T-helper 17 cell (primary cell): Measurements from ENCODE around the gene KIF16B. TPM values are rescaled to one million over a fixed set of nuclear protein-coding genes. Genes with fewer than 3 reads are reported as not detected.

ENCODE experiments used
- ATAC-seq: fragments of 150-1000 bp; cut with Tn5 transposase; 2 replicates; pipeline ENCODE4 v1.10.0; 2021; ENCODE audit warnings: mild to moderate bottlenecking, moderate library complexity
- DNase-seq, 3 donors: peaks; one replicate each; pipeline versions ENCODE4 v3.0.0 to v3.0.0-alpha.2; 2020 to 2021
- H3K9me3 ChIP-seq: one replicate; pipeline ENCODE4 v1.7.0; 2013; ENCODE audit warnings: low read length, mild to moderate bottlenecking; ENCODE audit not compliant: control insufficient read depth, poor library complexity, severe bottlenecking
- H3K27ac Mint-ChIP-seq: one replicate; pipeline ENCODE4 v1.8.0; 2022; ENCODE audit warnings: mild to moderate bottlenecking, moderate library complexity, mixed read lengths
- H3K27me3 Mint-ChIP-seq: one replicate; pipeline ENCODE4 v1.8.0; 2022; ENCODE audit warnings: mixed read lengths
- H3K36me3 Mint-ChIP-seq: one replicate; pipeline ENCODE4 v1.8.0; 2022; ENCODE audit warnings: low read depth, mixed read lengths
- H3K4me1 Mint-ChIP-seq: one replicate; pipeline ENCODE4 v1.8.0; 2022; ENCODE audit warnings: mild to moderate bottlenecking, mixed read lengths
- H3K4me3 Mint-ChIP-seq: one replicate; pipeline ENCODE4 v1.8.0; 2022; ENCODE audit warnings: mild to moderate bottlenecking, moderate library complexity, mixed read lengths
- total RNA-seq, 4 donors: library from RNA in 2 of 4; stranded (reverse) in 2 of 4; gene quantifications; one replicate each; pipeline ENCODE4 v1.2.3 and lab custom pipeline; 2022 to 2026

The KIF16B gene
- total RNA-seq, 2 donors from 2014 or later = 11.1 to 12.0 TPM

DNA sequence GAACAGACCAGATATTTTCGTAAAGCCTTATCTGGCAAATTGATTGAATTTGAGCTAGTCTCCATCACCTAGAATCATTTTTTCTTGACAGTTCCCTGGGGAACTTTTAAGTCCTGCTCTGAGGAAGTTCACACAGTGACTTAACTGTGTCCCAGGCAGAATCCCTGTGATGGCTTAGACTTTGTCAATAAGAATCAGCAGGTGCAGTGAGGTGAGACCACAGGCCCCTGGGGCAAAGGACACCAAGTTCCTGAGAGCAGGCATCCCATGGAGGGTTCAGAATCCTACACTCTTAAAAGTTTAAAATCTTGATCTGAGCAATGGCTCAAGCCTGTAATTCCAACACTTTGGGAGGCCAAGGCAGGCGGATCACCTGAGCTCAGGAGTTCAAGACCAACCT, 13.0 kb downstream of the KIF16B start:
- ATAC-seq (no peak), DNase-seq (no peak)
- Mint-ChIP-seq H3K4me3 (no peak overlapping the region), H3K36me3 (peaks cover 2% of the 10 kb centered on the region), H3K4me1 (peaks cover 34% of the 10 kb centered on the region), H3K27me3 (no peaks in the 10 kb centered on the region), H3K27ac (no peak overlapping the region)
- no peaks in the 10 kb centered on the region for H3K9me3 ChIP-seq

DNA sequence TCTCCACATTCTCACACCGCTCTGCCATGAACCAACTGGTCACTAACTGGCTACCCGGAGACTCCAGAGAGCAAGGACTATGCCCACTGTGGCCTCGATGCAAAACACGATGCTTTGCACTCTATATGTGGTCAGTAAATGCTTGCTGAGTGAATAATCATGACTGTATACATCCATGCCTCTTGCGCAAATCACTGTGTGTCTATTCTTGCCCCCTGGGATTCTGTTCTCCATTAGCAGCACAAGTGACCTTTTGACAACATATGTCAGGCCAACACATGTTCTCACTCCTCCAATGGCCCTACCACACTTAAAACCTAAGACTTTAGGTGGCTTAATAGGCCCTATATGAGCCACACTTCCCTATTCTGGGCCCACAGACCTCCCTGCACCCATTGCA, 16.9 kb downstream of the KIF16B start:
- Mint-ChIP-seq H3K36me3 (no peaks in the 10 kb centered on the region), H3K4me1 (peaks cover 24% of the 10 kb centered on the region), H3K4me3 (no peak overlapping the region), H3K27me3 (no peaks in the 10 kb centered on the region), H3K27ac (no peak overlapping the region)
- DNase-seq (no peak), ATAC-seq (no peak)
- no peaks in the 10 kb centered on the region for H3K9me3 ChIP-seq

DNA sequence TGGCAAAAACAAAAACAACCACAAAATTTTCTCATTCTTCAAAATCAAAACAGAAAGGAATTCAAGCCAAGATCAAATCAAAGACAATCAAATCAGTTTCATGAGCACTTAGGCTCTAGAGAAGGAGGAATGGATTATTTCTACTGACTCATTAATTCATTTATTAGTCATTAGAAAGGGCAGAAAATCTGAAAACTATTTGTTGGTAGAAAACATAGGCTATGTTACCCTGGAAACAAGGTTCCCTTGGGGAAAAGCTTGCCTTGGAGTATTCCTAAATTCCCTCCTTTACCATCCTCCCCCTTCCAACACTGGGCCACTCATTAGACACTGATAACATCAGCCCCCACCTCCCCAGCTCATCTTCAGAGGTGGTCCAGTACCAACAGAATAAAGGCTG, 17.5 kb downstream of the KIF16B start:
- Mint-ChIP-seq H3K36me3 (no peaks in the 10 kb centered on the region), H3K27me3 (no peaks in the 10 kb centered on the region), H3K27ac (no peak overlapping the region), H3K4me3 (no peak overlapping the region), H3K4me1 (peaks cover 24% of the 10 kb centered on the region)
- no peak for ATAC-seq
- H3K9me3 ChIP-seq = no peaks in the 10 kb centered on the region
- no peak for DNase-seq

DNA sequence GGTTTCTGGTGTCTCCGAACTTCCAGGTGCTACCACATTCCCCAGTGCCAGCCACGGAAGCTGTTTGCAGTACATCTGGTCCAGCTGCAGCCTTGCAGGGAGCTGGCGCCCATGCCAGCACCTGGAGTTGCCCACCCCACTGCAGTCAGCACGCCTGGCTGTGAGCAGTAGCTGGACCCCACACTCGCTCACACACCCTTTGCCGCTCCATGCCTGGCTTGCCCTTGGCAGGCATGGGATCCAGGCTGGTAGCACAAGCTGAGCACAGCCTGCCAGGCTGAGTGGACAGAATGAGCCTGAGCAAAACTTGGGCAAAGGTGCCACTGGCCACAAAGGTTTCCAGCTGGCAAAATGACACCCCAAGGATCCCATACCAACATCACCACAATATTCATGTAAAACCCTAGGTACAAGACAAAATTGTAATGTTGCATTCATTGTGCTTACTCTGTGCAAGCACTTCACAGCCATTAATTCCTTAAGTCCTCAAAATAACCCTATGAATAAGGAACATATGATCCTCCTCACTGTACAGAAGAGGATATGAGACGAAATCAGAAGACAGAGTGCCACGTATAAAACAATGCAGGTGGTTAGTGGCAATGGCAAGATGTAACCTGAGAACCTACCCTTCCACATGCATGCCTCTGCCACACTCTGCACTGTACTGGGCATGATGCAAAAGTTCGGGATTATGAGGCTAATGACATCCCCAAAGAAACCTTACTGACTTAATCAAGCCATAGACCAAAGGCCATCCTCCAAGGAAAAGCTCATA, 18.3 kb downstream of the KIF16B start:
- Mint-ChIP-seq H3K27me3 (no peaks in the 10 kb centered on the region), H3K27ac (no peak overlapping the region), H3K36me3 (no peaks in the 10 kb centered on the region), H3K4me1 (peaks cover 24% of the 10 kb centered on the region), H3K4me3 (no peak overlapping the region)
- H3K9me3 ChIP-seq = no peaks in the 10 kb centered on the region
- no peak for ATAC-seq
- no peak for DNase-seq

DNA sequence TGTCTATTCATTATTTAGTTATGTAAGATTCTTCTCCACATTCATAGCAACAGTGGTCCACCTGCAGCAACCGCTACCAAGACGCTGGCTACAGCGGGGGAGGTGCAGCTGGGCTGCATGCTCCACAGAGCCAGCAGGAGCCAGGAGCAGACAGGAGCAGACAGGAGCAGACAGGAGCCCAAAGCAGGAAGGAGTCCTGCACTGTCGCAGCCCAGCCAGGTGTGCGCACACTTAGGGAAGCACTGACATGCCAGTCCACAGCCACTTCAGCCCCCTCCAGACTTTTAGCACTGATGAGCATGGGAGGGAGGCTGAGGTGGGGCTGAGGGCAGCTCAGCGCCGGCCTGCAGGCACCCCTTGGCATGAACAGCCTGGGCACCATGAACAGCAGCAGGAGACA, 19.6 kb downstream of the KIF16B start:
- DNase-seq = no peak
- no peak overlapping the region for H3K27ac Mint-ChIP-seq
- no peaks in the 10 kb centered on the region for H3K9me3 ChIP-seq
- H3K4me3 Mint-ChIP-seq = no peak overlapping the region
- H3K36me3 Mint-ChIP-seq = no peaks in the 10 kb centered on the region
- peaks cover 19% of the 10 kb centered on the region for H3K4me1 Mint-ChIP-seq
- no peak for ATAC-seq
- H3K27me3 Mint-ChIP-seq = no peaks in the 10 kb centered on the region

DNA sequence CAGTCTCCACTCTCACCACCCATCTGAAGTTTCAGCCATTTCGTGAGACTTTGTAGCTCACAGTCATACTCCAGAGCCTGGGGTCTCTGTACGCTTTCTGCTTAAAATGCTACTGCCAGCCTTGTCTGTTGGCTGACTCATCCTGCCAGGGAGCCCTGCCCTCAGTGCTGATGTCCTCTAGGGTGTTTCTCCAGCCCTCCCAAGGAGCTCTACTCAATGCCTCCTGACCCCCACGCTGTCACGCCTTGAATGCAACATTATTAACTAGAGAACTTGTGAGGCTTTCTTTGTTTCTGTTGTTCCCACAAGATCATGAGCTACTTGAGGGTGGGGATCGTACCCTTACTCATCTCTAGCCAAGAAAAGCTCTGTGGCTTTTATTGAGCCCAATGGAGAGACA, 20.1 kb downstream of the KIF16B start:
- H3K27ac Mint-ChIP-seq = no peak overlapping the region
- DNase-seq (no peak), ATAC-seq (no peak)
- H3K4me3 Mint-ChIP-seq = no peak overlapping the region
- H3K9me3 ChIP-seq = no peaks in the 10 kb centered on the region
- no peaks in the 10 kb centered on the region for H3K36me3 Mint-ChIP-seq
- peaks cover 19% of the 10 kb centered on the region for H3K4me1 Mint-ChIP-seq
- H3K27me3 Mint-ChIP-seq = no peaks in the 10 kb centered on the region

DNA sequence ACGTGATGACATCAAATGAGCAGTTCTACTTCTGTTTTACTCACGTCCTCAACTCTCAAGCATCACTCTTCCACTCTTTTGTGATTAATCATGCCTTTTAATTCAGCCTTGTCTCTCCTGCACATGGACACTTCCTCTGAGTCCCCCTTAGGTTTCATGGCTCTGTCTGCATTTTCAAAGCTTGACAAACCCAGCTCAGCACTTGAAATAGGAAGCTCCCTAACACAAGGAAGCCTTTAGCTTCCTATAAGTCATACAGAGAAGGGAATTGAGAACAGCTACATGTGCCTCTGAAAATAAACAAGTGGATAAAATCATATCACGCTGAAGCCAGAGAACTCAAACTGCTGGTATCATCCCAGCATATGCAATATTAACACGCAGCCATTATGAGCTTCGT, 21.2 kb downstream of the KIF16B start:
- H3K9me3 ChIP-seq = no peaks in the 10 kb centered on the region
- Mint-ChIP-seq H3K4me3 (no peak overlapping the region), H3K27ac (no peak overlapping the region), H3K27me3 (no peaks in the 10 kb centered on the region), H3K36me3 (no peaks in the 10 kb centered on the region), H3K4me1 (peaks cover 21% of the 10 kb centered on the region)
- no peak for DNase-seq
- ATAC-seq = no peak

DNA sequence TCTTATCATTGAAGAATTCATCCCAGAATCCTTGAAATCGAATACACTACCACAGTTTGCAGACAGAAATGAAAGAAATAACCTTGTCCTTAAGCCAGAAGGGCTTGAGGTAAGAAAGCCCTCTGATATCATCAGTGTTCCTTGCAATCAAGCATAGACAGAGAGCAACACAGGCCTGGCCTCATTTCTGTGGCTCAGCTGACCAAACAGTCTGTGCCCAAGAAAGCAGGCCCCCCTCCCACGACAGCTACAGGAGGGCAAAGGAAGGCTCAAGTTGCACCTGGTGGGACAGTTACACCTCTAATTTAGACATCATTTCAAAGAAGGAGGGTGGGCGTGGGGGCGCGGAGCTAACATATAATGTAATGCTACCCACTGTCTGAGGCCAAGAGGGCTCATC, 21.6 kb downstream of the KIF16B start:
- H3K9me3 ChIP-seq = no peaks in the 10 kb centered on the region
- no peak overlapping the region for H3K4me3 Mint-ChIP-seq
- ATAC-seq (no peak), DNase-seq (no peak)
- H3K27ac Mint-ChIP-seq = no peak overlapping the region
- peaks cover 20% of the 10 kb centered on the region for H3K4me1 Mint-ChIP-seq
- no peaks in the 10 kb centered on the region for H3K36me3 Mint-ChIP-seq
- H3K27me3 Mint-ChIP-seq = no peaks in the 10 kb centered on the region

DNA sequence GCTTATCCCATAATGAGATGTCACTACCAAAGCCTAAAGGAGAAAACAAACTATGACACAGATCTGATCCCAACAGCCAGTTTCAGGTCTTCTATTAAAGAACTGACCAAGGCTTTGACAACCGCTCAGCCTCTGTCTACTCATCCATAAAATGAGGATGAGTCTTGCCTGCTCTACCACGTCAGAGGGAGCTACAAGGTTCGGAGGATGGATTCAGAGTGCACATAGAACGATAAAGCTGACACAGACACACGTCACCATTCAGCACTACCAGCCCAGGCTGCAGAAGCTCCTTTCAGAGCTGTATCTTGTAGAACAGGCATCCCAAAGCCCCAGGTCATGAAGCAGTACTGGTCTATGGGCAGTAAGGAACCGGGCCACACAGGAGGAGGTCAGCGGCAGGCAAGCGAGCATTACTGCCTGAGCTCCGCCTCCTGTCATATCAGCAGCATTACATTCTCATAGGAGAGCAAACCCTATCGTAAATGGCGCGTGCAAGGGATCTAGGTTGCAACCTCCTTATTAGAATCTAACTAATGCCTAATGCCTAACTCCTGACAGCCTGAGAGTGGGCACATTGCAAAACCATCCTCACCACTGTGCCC, 25.1 kb downstream of the KIF16B start:
- Mint-ChIP-seq H3K4me1 (peaks cover 15% of the 10 kb centered on the region), H3K27me3 (no peaks in the 10 kb centered on the region), H3K36me3 (no peaks in the 10 kb centered on the region), H3K4me3 (no peak overlapping the region), H3K27ac (no peak overlapping the region)
- ATAC-seq = no peak
- H3K9me3 ChIP-seq = no peaks in the 10 kb centered on the region
- no peak for DNase-seq

DNA sequence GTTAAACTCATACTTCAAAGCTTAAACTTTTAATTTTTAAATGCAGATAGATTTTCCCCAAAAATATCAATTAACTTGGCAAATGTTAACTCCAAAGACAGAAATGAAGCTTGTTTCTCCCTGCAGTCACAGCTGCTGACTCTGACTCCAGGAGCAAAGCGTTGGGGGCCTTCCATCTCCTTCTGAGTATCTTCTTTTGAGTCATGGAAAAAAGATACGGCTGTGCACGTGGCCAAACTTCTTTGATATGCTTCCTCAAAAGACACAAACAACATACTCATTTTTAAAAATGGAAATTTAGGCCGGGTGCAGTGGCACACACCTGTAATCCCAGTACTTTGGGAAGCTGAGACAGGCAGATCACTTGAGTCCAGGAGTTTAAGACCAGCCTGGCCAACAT, 28.3 kb downstream of the KIF16B start:
- Mint-ChIP-seq H3K4me3 (no peak overlapping the region), H3K27ac (no peak overlapping the region), H3K36me3 (peaks cover 3% of the 10 kb centered on the region), H3K27me3 (no peaks in the 10 kb centered on the region), H3K4me1 (peaks cover 21% of the 10 kb centered on the region)
- H3K9me3 ChIP-seq = no peaks in the 10 kb centered on the region
- ATAC-seq (no peak), DNase-seq (no peak)

DNA sequence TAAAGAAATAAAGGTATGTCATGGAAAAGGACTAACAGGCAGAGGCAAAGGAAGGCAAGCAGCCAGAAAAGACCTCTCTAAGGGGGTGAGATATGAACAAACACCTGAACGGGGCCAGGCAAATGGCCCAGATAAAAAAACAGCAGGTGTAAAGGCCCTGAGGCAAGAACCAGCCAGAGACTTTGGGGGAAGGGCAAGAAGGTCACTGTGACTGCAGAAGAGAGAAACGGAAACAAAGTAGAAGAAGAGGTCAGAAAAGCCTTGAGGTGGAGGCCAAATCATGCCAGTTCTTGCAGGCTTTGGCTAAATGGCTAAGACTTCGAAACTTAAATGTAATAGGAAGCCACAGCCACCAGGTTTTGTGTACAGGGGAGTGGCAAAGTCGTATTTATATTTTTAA, 30.8 kb downstream of the KIF16B start:
- no peaks in the 10 kb centered on the region for H3K27me3 Mint-ChIP-seq
- ATAC-seq (no peak), DNase-seq (no peak)
- peaks cover 3% of the 10 kb centered on the region for H3K36me3 Mint-ChIP-seq
- H3K27ac Mint-ChIP-seq = no peak overlapping the region
- H3K9me3 ChIP-seq = no peaks in the 10 kb centered on the region
- no peak overlapping the region for H3K4me3 Mint-ChIP-seq
- H3K4me1 Mint-ChIP-seq = peaks cover 18% of the 10 kb centered on the region

DNA sequence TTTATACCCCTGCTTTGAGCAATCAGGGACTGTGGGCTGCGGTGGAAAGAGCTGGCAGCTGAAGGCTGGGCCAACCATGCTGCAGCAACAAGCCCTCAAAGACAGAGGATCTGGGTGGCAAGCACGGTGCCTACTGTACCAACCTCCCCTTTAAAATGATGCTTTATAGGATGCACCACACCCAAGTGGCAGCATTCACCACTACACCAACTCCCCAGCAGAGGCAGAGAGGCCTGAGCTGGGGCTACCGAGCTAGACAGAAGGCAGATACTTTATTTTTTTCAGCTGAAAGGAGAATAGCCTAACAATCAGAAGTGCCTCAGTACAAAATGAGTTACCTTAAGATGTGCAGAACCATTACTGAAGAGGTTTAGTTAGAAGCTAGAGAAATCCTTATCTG, 31.4 kb downstream of the KIF16B start:
- ATAC-seq (no peak), DNase-seq (no peak)
- Mint-ChIP-seq H3K27ac (no peak overlapping the region), H3K4me1 (peaks cover 12% of the 10 kb centered on the region), H3K36me3 (peaks cover 3% of the 10 kb centered on the region), H3K27me3 (no peaks in the 10 kb centered on the region), H3K4me3 (no peak overlapping the region)
- no peaks in the 10 kb centered on the region for H3K9me3 ChIP-seq

DNA sequence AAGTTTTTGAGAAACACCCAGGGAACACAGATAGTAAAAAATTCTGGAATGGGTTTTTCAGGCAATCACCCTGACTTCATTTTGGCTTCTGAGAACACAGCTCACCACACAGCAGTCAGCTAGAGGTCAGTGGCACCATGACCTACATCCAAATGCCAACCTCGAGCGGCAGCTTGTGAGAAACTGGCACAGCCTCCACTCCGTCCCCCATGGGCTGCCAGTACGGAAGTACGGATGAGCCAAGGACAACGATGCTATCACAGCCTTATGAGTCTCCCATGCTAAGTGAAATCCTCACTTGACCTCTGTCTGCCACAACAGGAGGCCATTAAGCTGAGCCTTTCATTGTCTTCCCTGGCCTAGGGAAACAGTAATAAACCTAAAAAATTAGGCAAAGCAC, 32.0 kb downstream of the KIF16B start:
- DNase-seq (no peak), ATAC-seq (no peak)
- Mint-ChIP-seq H3K4me3 (no peak overlapping the region), H3K4me1 (peaks cover 12% of the 10 kb centered on the region), H3K36me3 (peaks cover 7% of the 10 kb centered on the region), H3K27ac (no peak overlapping the region), H3K27me3 (no peaks in the 10 kb centered on the region)
- H3K9me3 ChIP-seq = no peaks in the 10 kb centered on the region
